HepG2 (cell line): Measurements from ENCODE around the gene GUCA1A. TPM values are rescaled to one million over a fixed set of nuclear protein-coding genes. Genes with fewer than 3 reads are reported as not detected.

ENCODE experiments used
- ATM ChIP-seq: fragments of 450-650 bp; IDR thresholded peaks from 2 replicates; pipeline ENCODE4 v1.7.1; 2017; ENCODE audit warnings: mild to moderate bottlenecking, borderline replicate concordance
- DNMT3B ChIP-seq: conservative IDR thresholded peaks from 2 replicates; pipeline ENCODE4 v1.6.1; 2016; ENCODE audit warnings: missing biosample characterization, control low read depth
- ETV6 ChIP-seq: sonication (generic); formaldehyde crosslinking; conservative IDR thresholded peaks from 2 replicates; pipeline ENCODE4 v1.4.0; 2020; ENCODE audit warnings: missing genetic modification reagents
- LCORL ChIP-seq, 2 experiments: fragments of 450-650 bp in 1 of 2; sonication (generic) in 1 of 2; formaldehyde crosslinking in 1 of 2; IDR thresholded peaks; 2 replicates each; pipeline versions ENCODE4 v1.5.0 to v1.6.1; 2017 to 2020; ENCODE audit warnings: antibody characterized with exemption in 1 of 2, missing genetic modification reagents in 1 of 2
- MIXL1 ChIP-seq: IDR thresholded peaks from 2 replicates; pipeline ENCODE4 v1.6.1; 2016
- MTA3 ChIP-seq: sonication (generic); formaldehyde crosslinking; IDR thresholded peaks from 2 replicates; pipeline ENCODE4 v1.4.0; 2020; ENCODE audit warnings: missing genetic modification reagents
- SKI ChIP-seq: fragments of 450-650 bp; IDR thresholded peaks from one replicate; pipeline ENCODE4 v1.6.1; 2018; ENCODE audit warnings: mild to moderate bottlenecking; ENCODE audit not compliant: partially characterized antibody
- SP1 ChIP-seq, 2 experiments: fragments of 450-650 bp in 1 of 2; sonication (generic) in 1 of 2; formaldehyde crosslinking in 1 of 2; IDR thresholded peaks; 2 replicates each; pipeline versions ENCODE4 v1.4.0 to v1.6.1; 2016 to 2020; ENCODE audit warnings: missing genetic modification reagents in 1 of 2
- TGIF2 ChIP-seq: IDR thresholded peaks from 2 replicates; pipeline ENCODE4 v1.6.1; 2016; ENCODE audit warnings: control low read depth, missing compliant biosample characterization
- ZNF7 ChIP-seq: IDR thresholded peaks from 2 replicates; pipeline ENCODE4 v1.6.1; 2016; ENCODE audit warnings: missing biosample characterization, missing genetic modification reagents
- ZSCAN20 ChIP-seq: sonication (generic); formaldehyde crosslinking; IDR thresholded peaks from 2 replicates; pipeline ENCODE4 v1.4.0; 2020; ENCODE audit warnings: missing genetic modification reagents, mild to moderate bottlenecking, borderline replicate concordance
- polyA plus RNA-seq, 8 experiments: library from polyadenylated mRNA; depleted of rRNA in 3 of 8; stranded (reverse) in 7 of 8; unstranded in 1 of 8; fragments of >200 nt; fragmentation: Illumina TruSeq in 4 of 8; extraction: Trizol in 4 of 8; gene quantifications; 2 replicates each; pipeline versions ENCODE4 v1.2.1 to v1.2.3, GENCODE V29; 2011 to 2016; ENCODE audit warnings: low read depth in 4 of 8, missing spikeins in 1 of 8, mixed read lengths in 1 of 8; ENCODE audit not compliant: insufficient read depth in 1 of 8
- total RNA-seq, 5 experiments: library from RNA; depleted of rRNA; stranded (reverse); fragments of >200 nt; fragmentation: Illumina TruSeq; extraction: Trizol; gene quantifications; 2 replicates each; pipeline ENCODE4 v1.2.3, GENCODE V29; 2016; ENCODE audit warnings: low read depth in 1 of 5
- TF ChIP-seq, protein P1 (sequence below): sonication (generic); formaldehyde crosslinking; IDR thresholded peaks from 2 replicates; pipeline ENCODE4 v1.5.1; 2020; ENCODE audit warnings: missing genetic modification reagents, mild to moderate bottlenecking, borderline replicate concordance
- TF ChIP-seq, protein P2 (sequence below): sonication (generic); formaldehyde crosslinking; IDR thresholded peaks from 2 replicates; pipeline ENCODE4 v1.5.1; 2020; ENCODE audit warnings: mild to moderate bottlenecking, moderate library complexity, missing genetic modification reagents
- TF ChIP-seq, protein P3 (sequence below): sonication (generic); formaldehyde crosslinking; IDR thresholded peaks from 2 replicates; pipeline ENCODE4 v1.5.0; 2020; ENCODE audit warnings: missing genetic modification reagents
- TF ChIP-seq, protein P4 (sequence below): sonication (generic); formaldehyde crosslinking; IDR thresholded peaks from 2 replicates; pipeline ENCODE4 v1.4.0; 2020; ENCODE audit warnings: low read depth, mild to moderate bottlenecking, missing genetic modification reagents
- TF ChIP-seq, protein P5 (sequence below): sonication (generic); formaldehyde crosslinking; IDR thresholded peaks from 2 replicates; pipeline ENCODE4 v1.8.1; 2023; ENCODE audit warnings: mild to moderate bottlenecking, moderate library complexity, missing genetic modification reagents

The GUCA1A gene
- total and polyA plus RNA-seq, 2 of the 13 experiments (the other 11 are each of a cell fraction or from before 2014, with no cell fraction given): not detected

DNA sequence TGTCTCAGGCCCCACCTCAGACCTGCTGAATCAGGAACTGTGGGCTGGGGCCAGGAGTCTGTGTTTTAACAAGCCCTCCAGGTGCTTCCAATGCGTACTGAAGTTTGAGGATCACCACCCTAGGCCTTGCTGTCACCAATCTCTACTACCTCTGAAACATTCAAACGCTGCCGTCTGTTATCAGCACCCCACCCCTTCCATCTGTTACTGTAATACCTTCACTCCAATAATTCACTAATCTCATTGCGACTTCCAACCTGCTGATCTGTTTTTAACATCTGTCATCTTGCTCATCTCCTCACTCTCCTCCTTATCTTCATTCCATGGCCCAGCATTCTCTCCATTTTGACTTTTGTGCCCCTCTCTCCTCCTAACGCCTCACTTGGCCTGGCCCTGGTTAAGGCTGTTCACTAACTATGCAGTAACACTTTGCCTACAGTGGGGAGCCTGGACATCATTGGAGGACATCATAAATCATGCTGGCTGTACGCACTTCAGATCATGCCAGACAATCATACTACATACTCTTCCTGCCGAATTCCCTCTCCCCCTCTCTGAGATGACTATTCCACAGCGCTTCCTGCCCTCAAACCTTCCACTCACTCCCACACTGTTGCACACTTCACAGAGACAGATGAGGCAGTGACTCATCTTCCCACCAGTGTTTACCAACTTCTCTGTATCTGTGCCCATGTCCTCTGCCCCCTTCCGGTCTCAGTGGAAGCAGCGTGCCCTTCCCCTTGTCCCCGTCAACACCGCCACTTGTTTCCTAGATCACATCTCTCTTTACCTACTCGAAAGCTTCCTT, 24.6 kb downstream of the GUCA1A start (continued):
- TF ChIP-seq, protein P1, sequence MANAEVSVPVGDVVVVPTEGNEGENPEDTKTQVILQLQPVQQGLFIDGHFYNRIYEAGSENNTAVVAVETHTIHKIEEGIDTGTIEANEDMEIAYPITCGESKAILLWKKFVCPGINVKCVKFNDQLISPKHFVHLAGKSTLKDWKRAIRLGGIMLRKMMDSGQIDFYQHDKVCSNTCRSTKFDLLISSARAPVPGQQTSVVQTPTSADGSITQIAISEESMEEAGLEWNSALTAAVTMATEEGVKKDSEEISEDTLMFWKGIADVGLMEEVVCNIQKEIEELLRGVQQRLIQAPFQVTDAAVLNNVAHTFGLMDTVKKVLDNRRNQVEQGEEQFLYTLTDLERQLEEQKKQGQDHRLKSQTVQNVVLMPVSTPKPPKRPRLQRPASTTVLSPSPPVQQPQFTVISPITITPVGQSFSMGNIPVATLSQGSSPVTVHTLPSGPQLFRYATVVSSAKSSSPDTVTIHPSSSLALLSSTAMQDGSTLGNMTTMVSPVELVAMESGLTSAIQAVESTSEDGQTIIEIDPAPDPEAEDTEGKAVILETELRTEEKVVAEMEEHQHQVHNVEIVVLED (CRISPR knock-in tag): no peak
- TF ChIP-seq TGIF2 (CRISPR knock-in tag): no peak
- TF ChIP-seq SP1 (IDR thresholded peaks at IDR 0.05): no peak
- TF ChIP-seq SP1 (CRISPR knock-in tag; IDR thresholded peaks at IDR 0.05): no peak
- TF ChIP-seq MTA3 (CRISPR knock-in tag): no peak
- TF ChIP-seq, protein P2, sequence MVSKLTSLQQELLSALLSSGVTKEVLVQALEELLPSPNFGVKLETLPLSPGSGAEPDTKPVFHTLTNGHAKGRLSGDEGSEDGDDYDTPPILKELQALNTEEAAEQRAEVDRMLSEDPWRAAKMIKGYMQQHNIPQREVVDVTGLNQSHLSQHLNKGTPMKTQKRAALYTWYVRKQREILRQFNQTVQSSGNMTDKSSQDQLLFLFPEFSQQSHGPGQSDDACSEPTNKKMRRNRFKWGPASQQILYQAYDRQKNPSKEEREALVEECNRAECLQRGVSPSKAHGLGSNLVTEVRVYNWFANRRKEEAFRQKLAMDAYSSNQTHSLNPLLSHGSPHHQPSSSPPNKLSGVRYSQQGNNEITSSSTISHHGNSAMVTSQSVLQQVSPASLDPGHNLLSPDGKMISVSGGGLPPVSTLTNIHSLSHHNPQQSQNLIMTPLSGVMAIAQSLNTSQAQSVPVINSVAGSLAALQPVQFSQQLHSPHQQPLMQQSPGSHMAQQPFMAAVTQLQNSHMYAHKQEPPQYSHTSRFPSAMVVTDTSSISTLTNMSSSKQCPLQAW (CRISPR knock-in tag): no peak
- TF ChIP-seq, protein P3, sequence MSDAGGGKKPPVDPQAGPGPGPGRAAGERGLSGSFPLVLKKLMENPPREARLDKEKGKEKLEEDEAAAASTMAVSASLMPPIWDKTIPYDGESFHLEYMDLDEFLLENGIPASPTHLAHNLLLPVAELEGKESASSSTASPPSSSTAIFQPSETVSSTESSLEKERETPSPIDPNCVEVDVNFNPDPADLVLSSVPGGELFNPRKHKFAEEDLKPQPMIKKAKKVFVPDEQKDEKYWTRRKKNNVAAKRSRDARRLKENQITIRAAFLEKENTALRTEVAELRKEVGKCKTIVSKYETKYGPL (CRISPR knock-in tag): no peak
- TF ChIP-seq, protein P4, sequence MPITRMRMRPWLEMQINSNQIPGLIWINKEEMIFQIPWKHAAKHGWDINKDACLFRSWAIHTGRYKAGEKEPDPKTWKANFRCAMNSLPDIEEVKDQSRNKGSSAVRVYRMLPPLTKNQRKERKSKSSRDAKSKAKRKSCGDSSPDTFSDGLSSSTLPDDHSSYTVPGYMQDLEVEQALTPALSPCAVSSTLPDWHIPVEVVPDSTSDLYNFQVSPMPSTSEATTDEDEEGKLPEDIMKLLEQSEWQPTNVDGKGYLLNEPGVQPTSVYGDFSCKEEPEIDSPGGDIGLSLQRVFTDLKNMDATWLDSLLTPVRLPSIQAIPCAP (CRISPR knock-in tag): no peak
- no peak for TF ChIP-seq SKI
- peak; percentile 29; the same call in 1 of the 2 replicates for TF ChIP-seq MIXL1 (CRISPR knock-in tag)
- no peak for TF ChIP-seq ZSCAN20 (CRISPR knock-in tag)
- TF ChIP-seq, protein P5, sequence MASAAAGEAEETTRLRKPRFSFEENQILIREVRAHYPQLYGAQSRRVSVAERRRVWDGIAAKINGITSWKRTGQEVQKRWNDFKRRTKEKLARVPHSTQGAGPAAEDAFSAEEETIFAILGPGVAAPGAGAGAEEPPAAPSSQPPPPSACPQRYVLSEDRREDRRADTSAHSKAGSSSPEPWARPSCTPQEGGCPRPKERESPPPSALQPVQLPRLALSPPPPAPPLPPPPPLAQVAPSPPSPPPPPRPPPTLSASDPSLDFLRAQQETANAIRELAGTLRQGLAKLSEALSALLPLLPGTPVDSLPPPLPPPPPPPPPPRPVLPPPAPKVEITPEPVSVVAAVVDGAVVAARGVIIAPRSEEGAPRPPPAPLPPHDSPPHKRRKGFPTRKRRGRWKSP (CRISPR knock-in tag): no peak
- TF ChIP-seq ZNF7 (CRISPR knock-in tag): no peak
- TF ChIP-seq DNMT3B: no peak; the same call in 1 of the 2 replicates
- TF ChIP-seq ETV6: no peak
- no peak for TF ChIP-seq LCORL (IDR thresholded peaks at IDR 0.05)
- peak; percentile 54; the same call in 1 of the 2 replicates for TF ChIP-seq LCORL (CRISPR knock-in tag; IDR thresholded peaks at IDR 0.05)
- TF ChIP-seq ATM: no peak
